GM12864 (cell line): ENCODE data around the gene P2RX7.

Experiments used
- DNase-seq: peaks from one replicate; pipeline ENCODE4 v3.0.0-alpha.2; 2011; ENCODE audit warnings: low read depth
- H3K4me3 ChIP-seq: 2 replicates; pipeline ENCODE4 v1.5.1; 2011; ENCODE audit warnings: mild to moderate bottlenecking, low read depth, low read length, control low read depth
- CTCF ChIP-seq: IDR thresholded peaks from 2 replicates; pipeline ENCODE4 v1.5.1; 2011; ENCODE audit warnings: low read depth, mild to moderate bottlenecking, moderate library complexity, low read length, control low read depth, inconsistent platforms; ENCODE audit errors: missing control alignments

The P2RX7 gene

GRCh38 chr12:121133838-121134237 lies 1.2 kb downstream of the P2RX7 start:
- TF ChIP-seq CTCF, result no peak
- H3K4me3 ChIP-seq, result no peak overlapping the region
- DNase-seq, result no peak

DNA sequence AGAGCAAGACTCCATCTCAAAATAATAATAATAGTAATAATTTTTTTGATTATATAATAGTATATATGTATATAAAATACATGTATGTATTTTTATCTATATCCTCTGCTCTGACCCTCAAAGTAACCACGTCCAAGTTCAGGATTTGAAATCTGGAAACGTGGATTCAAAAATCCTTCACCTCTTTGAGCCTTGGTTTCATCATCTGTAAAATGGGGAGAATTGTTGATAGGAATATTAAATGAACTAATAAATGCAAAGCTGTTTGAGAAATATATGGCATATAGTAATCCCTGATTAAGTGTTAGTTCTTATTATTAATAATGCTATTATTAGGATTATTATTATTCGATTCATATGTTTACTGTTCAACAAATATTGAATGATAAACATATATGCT lies 2.6 kb downstream of the P2RX7 start:
- H3K4me3 ChIP-seq, result no peak overlapping the region
- TF ChIP-seq CTCF, result no peak

DNA sequence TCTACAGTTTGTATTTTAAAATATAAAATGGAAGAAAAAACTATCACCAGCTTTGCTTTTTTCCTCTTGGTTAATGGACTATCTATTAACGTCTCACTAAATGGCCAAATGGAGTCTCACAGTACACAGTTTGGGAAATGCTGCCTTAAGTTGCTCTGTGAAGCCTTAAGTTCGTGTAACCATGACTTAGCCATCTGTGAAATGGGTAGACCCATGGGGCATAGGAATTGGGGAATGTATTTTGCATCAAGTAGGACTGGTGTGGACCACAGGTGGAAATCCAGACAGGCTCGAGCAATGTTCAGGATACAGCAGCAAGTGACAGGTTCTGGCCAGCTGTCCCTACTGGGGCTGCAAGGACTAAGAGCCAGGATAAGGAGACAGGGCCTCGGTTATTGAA lies 4.8 kb downstream of the P2RX7 start:
- H3K4me3 ChIP-seq, result no peak overlapping the region

More for the DNA sequence above, 2.6 kb downstream of the P2RX7 start:
- no peak for DNase-seq

GRCh38 chr12:121138284-121138683 lies 5.6 kb downstream of the P2RX7 start:
- H3K4me3 ChIP-seq, result no peak overlapping the region
- no peak for DNase-seq
- no peak for TF ChIP-seq CTCF

More for the DNA sequence above, 4.8 kb downstream of the P2RX7 start:
- TF ChIP-seq CTCF, result no peak
- no peak for DNase-seq

DNA sequence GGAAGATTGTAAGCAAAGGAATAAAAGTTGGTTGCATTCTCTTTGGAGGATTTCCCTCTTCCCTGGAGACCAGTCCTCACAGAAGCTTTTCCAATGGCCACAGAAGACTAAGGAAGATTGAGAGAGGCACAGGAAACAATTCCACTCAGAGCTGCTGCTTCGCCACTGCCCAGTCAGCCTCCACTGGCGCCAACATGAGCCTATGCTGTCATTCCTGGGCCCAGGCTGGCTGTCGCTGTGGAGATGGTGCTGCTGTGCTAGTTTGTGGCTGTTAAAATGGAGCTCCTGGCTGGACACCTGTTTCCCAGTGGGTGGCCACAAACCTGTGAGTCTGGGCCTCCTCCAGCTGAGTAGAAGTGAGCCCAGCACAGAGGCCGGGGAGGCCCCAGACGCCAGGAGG lies 6.6 kb downstream of the P2RX7 start:
- no peak for TF ChIP-seq CTCF
- no peak overlapping the region for H3K4me3 ChIP-seq
- no peak for DNase-seq

DNA sequence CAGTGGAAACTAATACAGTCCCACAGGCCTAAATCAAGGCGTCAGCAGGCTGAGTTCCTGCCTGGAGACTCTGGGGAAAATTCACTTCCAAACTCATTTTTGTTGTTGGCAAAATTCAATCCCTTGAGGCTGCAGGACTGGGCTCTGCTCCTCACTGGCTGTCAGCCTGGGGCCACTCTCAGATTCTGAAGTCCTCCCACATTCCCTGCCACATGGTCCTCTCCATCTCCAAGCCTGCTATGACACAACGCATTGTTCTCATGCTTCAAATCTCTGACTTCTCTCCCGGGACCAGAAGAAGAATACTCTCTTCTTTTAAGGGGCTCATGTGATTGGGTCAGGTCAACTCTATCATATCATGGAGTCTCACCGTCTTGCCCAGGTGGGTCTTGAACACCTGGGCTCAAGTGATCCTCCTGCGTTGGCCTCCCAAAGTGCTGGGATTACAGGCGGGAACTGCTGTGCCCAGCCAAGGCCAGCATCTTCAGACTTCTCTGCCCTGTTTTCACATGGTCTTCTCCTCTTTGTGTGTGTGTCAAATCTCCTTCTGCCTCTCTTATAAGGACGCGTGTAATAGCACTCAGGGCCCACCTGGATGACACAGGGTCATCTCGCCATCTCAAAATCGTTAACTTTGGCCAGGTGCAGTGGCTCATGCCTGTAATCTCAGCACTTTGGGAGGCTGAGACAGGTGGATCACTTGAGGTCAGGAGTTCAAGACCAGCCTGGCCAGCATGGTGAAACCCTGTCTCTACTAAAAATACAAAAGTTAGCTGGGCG lies 9.7 kb downstream of the P2RX7 start:
- DNase-seq, result no peak
- TF ChIP-seq CTCF, result no peak
- no peak overlapping the region for H3K4me3 ChIP-seq

DNA sequence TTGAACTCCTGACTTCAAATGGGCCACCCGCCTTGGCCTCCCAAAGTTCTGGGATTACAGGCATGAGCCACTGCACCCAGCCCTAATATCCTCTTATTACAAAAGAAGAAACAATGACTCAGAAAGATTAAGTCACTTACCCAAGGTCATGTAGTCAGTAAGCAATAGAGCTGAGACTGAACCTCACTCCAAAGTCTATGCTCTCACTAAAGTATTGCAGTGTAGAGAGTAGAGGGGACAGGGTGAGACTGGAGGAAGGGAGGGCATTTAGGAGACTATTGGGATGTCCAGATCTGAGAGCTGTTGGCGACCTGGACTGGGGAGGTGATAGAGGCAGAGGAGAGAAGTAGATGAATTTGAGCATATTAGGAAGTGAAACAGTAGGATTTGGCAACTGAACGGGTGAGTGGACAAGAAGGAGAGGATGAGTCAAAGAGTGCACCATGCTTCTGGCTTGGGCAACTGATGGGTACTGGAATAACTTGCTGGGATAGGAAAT lies 11.8 kb downstream of the P2RX7 start:
- TF ChIP-seq CTCF, result no peak

More for the DNA sequence above, 11.8 kb downstream of the P2RX7 start:
- no peak overlapping the region for H3K4me3 ChIP-seq
- DNase-seq, result no peak
